Mesenchymal stem cell (in vitro differentiated cells and primary cell): ENCODE results near the gene MCRS1.

ENCODE experiments used
- DNase-seq: peaks from one replicate; pipeline ENCODE4 v3.0.0-alpha.2; 2013
- H2AFZ ChIP-seq: one replicate; pipeline ENCODE4 v1.6.1; 2013; ENCODE audit warnings: low read depth, mild to moderate bottlenecking, control low read depth, inconsistent platforms, low read length, moderate library complexity
- H2AK5ac ChIP-seq: 2 replicates; pipeline ENCODE4 v1.6.1; 2013; ENCODE audit warnings: low read length, moderate library complexity, mild to moderate bottlenecking, inconsistent platforms; ENCODE audit not compliant: severe bottlenecking
- H2BK120ac ChIP-seq: one replicate; pipeline ENCODE4 v1.6.1; 2013; ENCODE audit warnings: low read depth, mild to moderate bottlenecking, inconsistent platforms, low read length, moderate library complexity
- H2BK12ac ChIP-seq, 2 experiments: one replicate each; pipeline ENCODE4 v1.6.1; 2013; ENCODE audit warnings: inconsistent platforms in 2 of 2, low read length in 2 of 2, mild to moderate bottlenecking in 2 of 2, moderate library complexity in 2 of 2, control low read depth in 1 of 2
- H2BK15ac ChIP-seq: one replicate; pipeline ENCODE4 v1.6.1; 2013; ENCODE audit warnings: mild to moderate bottlenecking, low read depth, inconsistent platforms; ENCODE audit not compliant: poor library complexity, severe bottlenecking
- H2BK5ac ChIP-seq: 2 replicates; pipeline ENCODE4 v1.6.1; 2013; ENCODE audit warnings: low read depth, mild to moderate bottlenecking, low read length, control low read depth, inconsistent platforms; ENCODE audit not compliant: poor library complexity, severe bottlenecking
- H3K14ac ChIP-seq, 2 experiments: one replicate each; pipeline ENCODE4 v1.6.1; 2013; ENCODE audit warnings: inconsistent platforms in 2 of 2, low read length in 2 of 2, control low read depth in 1 of 2, mild to moderate bottlenecking in 1 of 2, moderate library complexity in 1 of 2
- H3K18ac ChIP-seq, 2 experiments: one replicate each; pipeline ENCODE4 v1.6.1; 2013; ENCODE audit warnings: inconsistent platforms in 2 of 2, low read length in 2 of 2, control low read depth in 1 of 2, low read depth in 1 of 2, mild to moderate bottlenecking in 1 of 2
- H3K23ac ChIP-seq, 2 experiments: one replicate each; pipeline ENCODE4 v1.6.1; 2013; ENCODE audit warnings: inconsistent platforms in 2 of 2, low read length in 2 of 2, mild to moderate bottlenecking in 2 of 2, moderate library complexity in 2 of 2, control low read depth in 1 of 2
- H3K27ac ChIP-seq: 2 replicates; pipeline ENCODE4 v1.5.1; 2013; ENCODE audit warnings: mild to moderate bottlenecking, moderate library complexity, low read length, control low read depth, inconsistent platforms; ENCODE audit not compliant: poor library complexity, severe bottlenecking
- H3K27me3 ChIP-seq, 2 experiments: 2 replicates each; pipeline versions ENCODE4 v1.6.1 to v1.7.0; 2013; ENCODE audit warnings: low read length in 2 of 2, mild to moderate bottlenecking in 2 of 2, moderate library complexity in 2 of 2, control low read depth in 1 of 2, inconsistent platforms in 1 of 2; ENCODE audit not compliant: control insufficient read depth in 1 of 2, insufficient read depth in 1 of 2
- H3K36me3 ChIP-seq, 2 experiments: 2 replicates each; pipeline versions ENCODE4 v1.6.1 to v1.7.0; 2013; ENCODE audit warnings: low read length in 2 of 2, control low read depth in 1 of 2, inconsistent platforms in 1 of 2, low read depth in 1 of 2, mild to moderate bottlenecking in 1 of 2; ENCODE audit not compliant: insufficient read depth in 2 of 2, control insufficient read depth in 1 of 2
- H3K4ac ChIP-seq, 2 experiments: one replicate each; pipeline ENCODE4 v1.6.1; 2013; ENCODE audit warnings: inconsistent platforms in 2 of 2, low read length in 2 of 2, mild to moderate bottlenecking in 2 of 2, moderate library complexity in 2 of 2, control low read depth in 1 of 2, low read depth in 1 of 2
- H3K4me1 ChIP-seq: 2 replicates; pipeline ENCODE4 v1.6.1; 2013; ENCODE audit warnings: low read depth, low read length, control low read depth; ENCODE audit not compliant: control insufficient read depth, insufficient read depth
- H3K4me2 ChIP-seq: 2 replicates; pipeline ENCODE4 v1.6.1; 2013; ENCODE audit warnings: low read length, mild to moderate bottlenecking, inconsistent platforms; ENCODE audit not compliant: poor library complexity, severe bottlenecking
- H3K4me3 ChIP-seq, 2 experiments: 2 replicates each; pipeline versions ENCODE4 v1.5.1 to v1.7.0; 2013; ENCODE audit warnings: low read length in 2 of 2, mild to moderate bottlenecking in 2 of 2, control low read depth in 1 of 2, low read depth in 1 of 2; ENCODE audit not compliant: insufficient read depth in 1 of 2
- H3K79me1 ChIP-seq: replicated peaks from 2 replicates; pipeline ENCODE4 v1.6.1; 2013; ENCODE audit warnings: mild to moderate bottlenecking, control low read depth, low read length, inconsistent platforms; ENCODE audit not compliant: poor library complexity, severe bottlenecking
- H3K9ac ChIP-seq: 2 replicates; pipeline ENCODE4 v1.7.0; 2013; ENCODE audit warnings: mild to moderate bottlenecking, low read length, moderate library complexity
- H3K9me3 ChIP-seq: 2 replicates; pipeline ENCODE4 v1.7.0; 2013; ENCODE audit warnings: mild to moderate bottlenecking, low read length; ENCODE audit not compliant: control insufficient read depth
- H4K8ac ChIP-seq: one replicate; pipeline ENCODE4 v1.6.1; 2013; ENCODE audit warnings: inconsistent platforms, mild to moderate bottlenecking, low read length, moderate library complexity
- H4K91ac ChIP-seq: one replicate; pipeline ENCODE4 v1.6.1; 2013; ENCODE audit warnings: mild to moderate bottlenecking, low read length, inconsistent platforms
- WGBS: methylation state at CpG from one replicate; pipeline ENCODE4 v1.1.7; 2013; ENCODE audit warnings: mixed read lengths; 5-methylcytosine and 5-hydroxymethylcytosine counted together

Gene MCRS1

GRCh38 chr12:49564686-49565405, 3.1 kb downstream of the MCRS1 start:
- H3K9me3 ChIP-seq = no peaks in the 10 kb centered on the region
- H3K18ac ChIP-seq = no peak overlapping the region
- H3K27me3 ChIP-seq = no peaks in the 10 kb centered on the region
- no peak overlapping the region for H3K27ac ChIP-seq
- H3K36me3 ChIP-seq = peaks cover 60 to 61% of the 10 kb centered on the region in 2 experiments
- no peak overlapping the region for H4K8ac ChIP-seq
- no peak overlapping the region for H3K9ac ChIP-seq
- H3K4me3 ChIP-seq = no peak overlapping the region
- H3K79me1 ChIP-seq = peaks cover 31% of the 10 kb centered on the region
- no peak overlapping the region for H2BK5ac ChIP-seq
- no peak overlapping the region for H2BK120ac ChIP-seq
- DNase-seq = no peak
- 95% methylated on average over 8 of the region's 8 CpGs for WGBS
- H3K23ac ChIP-seq = no peak overlapping the region
- H2AFZ ChIP-seq = no peak overlapping the region
- H2BK12ac ChIP-seq = no peak overlapping the region
- peaks cover 11% of the 10 kb centered on the region for H3K4me1 ChIP-seq
- no peak overlapping the region for H3K4ac ChIP-seq
- H2BK15ac ChIP-seq = no peak overlapping the region
- H4K91ac ChIP-seq = no peak overlapping the region
- no peak overlapping the region for H3K4me2 ChIP-seq
- H2AK5ac ChIP-seq = no peak overlapping the region
- no peak overlapping the region for H3K14ac ChIP-seq

GRCh38 chr12:49563951-49564685, 3.8 kb downstream of the MCRS1 start:
- H3K9me3 ChIP-seq = no peaks in the 10 kb centered on the region
- no peak overlapping the region for H3K14ac ChIP-seq
- no peak overlapping the region for H3K27ac ChIP-seq
- 98% methylated on average over 14 of the region's 14 CpGs for WGBS
- H3K36me3 ChIP-seq = peaks cover 68 to 69% of the 10 kb centered on the region in 2 experiments
- no peak overlapping the region for H3K18ac ChIP-seq
- peaks cover 11% of the 10 kb centered on the region for H3K4me1 ChIP-seq
- H3K79me1 ChIP-seq = peaks cover 32% of the 10 kb centered on the region
- no peak overlapping the region for H2BK120ac ChIP-seq
- no peak overlapping the region for H2AFZ ChIP-seq
- no peak overlapping the region for H2BK5ac ChIP-seq
- no peak overlapping the region for H3K4me3 ChIP-seq
- H3K4ac ChIP-seq = no peak overlapping the region
- H3K4me2 ChIP-seq = no peak overlapping the region
- no peak overlapping the region for H3K9ac ChIP-seq
- H2AK5ac ChIP-seq = no peak overlapping the region
- no peaks in the 10 kb centered on the region for H3K27me3 ChIP-seq
- DNase-seq = no peak
- no peak overlapping the region for H2BK15ac ChIP-seq
- no peak overlapping the region for H3K23ac ChIP-seq
- H2BK12ac ChIP-seq = no peak overlapping the region
- no peak overlapping the region for H4K8ac ChIP-seq
- H4K91ac ChIP-seq = no peak overlapping the region

- 100% methylated on average over 3 of the region's 6 CpGs for WGBS
Measured at GRCh38 chr12:49562831-49563230, 5.1 kb downstream of the MCRS1 start.

GRCh38 chr12:49562233-49562632, 5.7 kb downstream of the MCRS1 start:
- WGBS = 100% methylated on average over 6 of the region's 6 CpGs
- peaks cover 84 to 86% of the 10 kb centered on the region in 2 experiments for H3K36me3 ChIP-seq
- no peak overlapping the region for H3K27ac ChIP-seq
- no peak overlapping the region for H2BK12ac ChIP-seq
- H2BK5ac ChIP-seq = no peak overlapping the region
- H3K4ac ChIP-seq = no peak overlapping the region
- H3K14ac ChIP-seq = no peak overlapping the region
- no peak overlapping the region for H3K4me2 ChIP-seq
- no peak overlapping the region for H2BK15ac ChIP-seq
- H4K8ac ChIP-seq = no peak overlapping the region
- H2AK5ac ChIP-seq = no peak overlapping the region
- no peaks in the 10 kb centered on the region for H3K9me3 ChIP-seq
- DNase-seq = no peak
- no peak overlapping the region for H3K9ac ChIP-seq
- no peak overlapping the region for H3K18ac ChIP-seq
- peaks cover 31% of the 10 kb centered on the region for H3K79me1 ChIP-seq
- no peak overlapping the region for H2BK120ac ChIP-seq
- H3K23ac ChIP-seq = no peak overlapping the region
- H3K4me1 ChIP-seq = peaks cover 11% of the 10 kb centered on the region
- no peak overlapping the region for H4K91ac ChIP-seq
- no peak overlapping the region for H3K4me3 ChIP-seq
- no peak overlapping the region for H2AFZ ChIP-seq
- H3K27me3 ChIP-seq = no peaks in the 10 kb centered on the region

More at GRCh38 chr12:49562831-49563230, 5.1 kb downstream of the MCRS1 start:
- H3K23ac ChIP-seq = no peak overlapping the region
- no peaks in the 10 kb centered on the region for H3K27me3 ChIP-seq
- peaks cover 11% of the 10 kb centered on the region for H3K4me1 ChIP-seq
- peaks cover 33% of the 10 kb centered on the region for H3K79me1 ChIP-seq
- H3K4ac ChIP-seq = no peak overlapping the region
- H4K8ac ChIP-seq = no peak overlapping the region
- H2AFZ ChIP-seq = no peak overlapping the region
- no peak overlapping the region for H3K4me2 ChIP-seq
- no peak overlapping the region for H2BK5ac ChIP-seq
- no peak overlapping the region for H3K14ac ChIP-seq
- no peak overlapping the region for H3K18ac ChIP-seq
- no peak overlapping the region for H3K9ac ChIP-seq
- no peak overlapping the region for H4K91ac ChIP-seq
- H2AK5ac ChIP-seq = no peak overlapping the region
- no peak overlapping the region for H2BK120ac ChIP-seq
- DNase-seq = no peak
- peaks cover 79 to 80% of the 10 kb centered on the region in 2 experiments for H3K36me3 ChIP-seq
- H3K27ac ChIP-seq = no peak overlapping the region
- H2BK12ac ChIP-seq = no peak overlapping the region
- no peak overlapping the region for H3K4me3 ChIP-seq
- H3K9me3 ChIP-seq = no peaks in the 10 kb centered on the region
- no peak overlapping the region for H2BK15ac ChIP-seq
